ENCODE measurements around the gene KRTAP10-4. TPM values are rescaled to one million over a fixed set of nuclear protein-coding genes. Genes with fewer than 3 reads are reported as not detected.
"Not testable (repeated sequence)": the region's sequence is repeated elsewhere in the genome, so short reads cannot be mapped to it uniquely, and the experiment has no call there.

KRTAP10-4 gene
- total RNA-seq, 2 donors from 2014 or later, result not detected

DNA sequence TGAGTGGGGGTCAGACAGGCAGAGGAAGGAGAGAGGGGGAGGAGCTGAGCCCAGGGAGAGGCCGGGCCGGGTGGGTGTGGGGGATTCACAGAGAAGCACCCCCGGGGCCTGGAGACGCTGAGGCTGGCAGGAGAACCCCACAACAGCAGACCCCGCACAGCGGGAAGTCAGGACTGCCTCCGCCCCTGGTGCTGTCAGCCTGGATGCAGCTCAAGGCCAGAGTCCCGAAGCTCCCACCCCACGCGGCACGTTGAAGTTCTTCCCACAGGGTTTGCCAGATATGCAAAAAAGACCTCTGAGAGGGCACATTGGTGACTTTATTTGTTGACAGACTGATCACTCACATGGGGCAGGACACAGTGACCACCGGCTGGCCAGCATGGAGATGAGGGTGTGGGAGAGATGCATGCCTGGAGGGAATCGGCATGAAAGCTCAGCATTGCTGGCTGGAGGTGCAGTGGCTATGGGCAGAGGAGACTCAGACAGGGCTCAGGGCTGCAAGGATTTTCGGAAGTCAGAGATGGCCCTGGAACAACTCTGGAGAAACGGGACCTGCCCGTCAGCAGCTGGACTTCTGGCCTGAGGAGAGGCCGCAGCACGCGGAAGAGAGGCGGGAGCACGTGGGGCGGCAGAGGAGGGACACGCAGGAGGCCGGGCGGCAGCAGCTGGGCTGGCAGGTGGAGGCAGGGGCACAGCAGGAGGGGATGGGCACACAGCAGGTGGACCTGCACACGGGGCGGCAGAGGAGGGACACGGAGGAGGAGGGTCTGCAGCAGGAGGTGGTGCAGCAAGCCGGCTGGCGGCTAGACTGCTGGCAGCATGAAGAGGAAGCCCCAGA lies 15.8 kb upstream of the KRTAP10-4 start:
- ATAC-seq (no peak), DNase-seq (ENCODE audit: low spot score) (no peak)
- H3K36me3 Mint-ChIP-seq, result peaks cover 12% of the 10 kb centered on the region
- peak overlapping the region in 1 of 2 donors; percentile 28 for H3K27ac Mint-ChIP-seq
- peaks cover 4% of the 10 kb centered on the region for H3K9me3 Mint-ChIP-seq
- H3K27me3 Mint-ChIP-seq, result peaks cover 10 to 17% of the 10 kb centered on the region in 2 donors
- H3K4me1 Mint-ChIP-seq (ENCODE audit: low read depth in 2 of 2), result no peaks in the 10 kb centered on the region
- no peak overlapping the region for H3K4me3 Mint-ChIP-seq

DNA sequence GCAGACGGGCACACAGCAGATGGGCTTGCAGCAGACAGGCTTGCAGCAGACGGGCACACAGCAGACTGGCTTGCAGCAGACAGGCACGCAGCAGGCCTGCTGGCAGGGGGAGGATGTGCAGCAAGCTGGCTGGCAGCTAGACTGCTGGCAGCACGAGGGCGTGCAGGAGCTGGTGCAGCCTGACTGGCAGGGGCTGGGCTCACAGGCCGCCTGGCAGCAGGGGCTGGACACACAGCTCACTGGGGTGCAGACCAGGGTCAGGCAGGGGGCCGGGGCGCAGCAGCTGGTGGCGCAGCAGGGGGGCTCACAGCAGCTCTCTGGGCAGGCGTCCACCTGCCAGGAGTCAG lies 15.2 kb upstream of the KRTAP10-4 start:
- H3K4me1 Mint-ChIP-seq (ENCODE audit: low read depth in 2 of 2); DNase-seq (ENCODE audit: low spot score); H3K9me3 Mint-ChIP-seq; ATAC-seq; H3K27ac Mint-ChIP-seq; H3K4me3 Mint-ChIP-seq: not testable (repeated sequence)
- Mint-ChIP-seq H3K27me3 (peaks cover 10 to 17% of the 10 kb centered on the region in 2 donors), H3K36me3 (peaks cover 12% of the 10 kb centered on the region)

DNA sequence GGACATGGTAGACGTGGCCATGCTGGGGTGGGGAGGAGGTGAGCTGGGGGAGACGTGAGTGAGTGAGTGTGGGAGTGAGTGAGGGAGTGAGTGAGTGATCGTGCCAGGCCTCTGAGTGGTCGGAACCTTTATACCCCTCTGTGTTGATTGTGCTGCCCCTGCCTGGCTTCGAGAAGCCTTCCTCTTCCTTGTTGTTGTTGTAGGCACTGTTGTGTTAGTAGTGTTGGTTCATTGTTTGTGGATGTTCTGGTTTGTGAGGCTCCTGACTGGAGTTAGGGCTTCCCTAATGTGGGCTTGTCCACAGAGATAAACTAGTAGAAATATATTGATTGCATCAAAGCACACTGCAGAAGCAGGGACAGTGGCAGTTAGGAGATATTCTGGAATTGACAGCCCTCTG lies 14.8 kb upstream of the KRTAP10-4 start, which contains the start of gene KRTAP10-3:
Gene KRTAP10-3 (minus strand): TSS at position 101 of the 400 bp plus-strand sequence. CDS start 80 bp downstream, at position 21.
- no peak for ATAC-seq
- Mint-ChIP-seq H3K9me3 (peaks cover 4% of the 10 kb centered on the region), H3K4me1 (ENCODE audit: low read depth in 2 of 2) (no peaks in the 10 kb centered on the region), H3K36me3 (peaks cover 12% of the 10 kb centered on the region), H3K27ac (peak within 1 kb of the TSS in 1 of 2 donors; percentile 28), H3K27me3 (peaks cover 10 to 17% of the 10 kb centered on the region in 2 donors), H3K4me3 (no peak within 1 kb of the TSS)
- no peak for DNase-seq (ENCODE audit: low spot score)

- Mint-ChIP-seq H3K27me3 (peaks cover under 1 to 10% of the 10 kb centered on the region in 2 donors), H3K4me3 (no peak overlapping the region), H3K36me3 (peaks cover 12% of the 10 kb centered on the region), H3K9me3 (peaks cover 4% of the 10 kb centered on the region), H3K27ac (peak overlapping the region; percentile 61 to 65), H3K4me1 (ENCODE audit: low read depth in 2 of 2) (peaks cover 7 to 14% of the 10 kb centered on the region in 2 donors)
- ATAC-seq, result no peak
- no peak for DNase-seq (ENCODE audit: low spot score)
Observed at GRCh38 chr21:44564099-44564498, 9.4 kb upstream of the KRTAP10-4 start.

- Mint-ChIP-seq H3K4me3 (peak overlapping the region; percentile 64), H3K4me1 (ENCODE audit: low read depth in 2 of 2) (peaks cover 7 to 14% of the 10 kb centered on the region in 2 donors), H3K27me3 (peaks cover 0 to 10% of the 10 kb centered on the region in 2 donors), H3K27ac (peak overlapping the region; percentile 61 to 65), H3K9me3 (peaks cover 4% of the 10 kb centered on the region), H3K36me3 (peaks cover 12% of the 10 kb centered on the region)
- no peak for ATAC-seq
- DNase-seq (ENCODE audit: low spot score), result no peak
Observed at GRCh38 chr21:44564886-44565598, 8.5 kb upstream of the KRTAP10-4 start.

- ATAC-seq (no peak), DNase-seq (ENCODE audit: low spot score) (no peak)
- H3K27me3 Mint-ChIP-seq, result peaks cover 2 to 8% of the 10 kb centered on the region in 2 donors
- H3K9me3 Mint-ChIP-seq, result no peaks in the 10 kb centered on the region
- H3K36me3 Mint-ChIP-seq, result peaks cover 6% of the 10 kb centered on the region
- H3K27ac Mint-ChIP-seq, result no peak overlapping the region
- peaks cover 7 to 14% of the 10 kb centered on the region in 2 donors for H3K4me1 Mint-ChIP-seq (ENCODE audit: low read depth in 2 of 2)
- no peak overlapping the region for H3K4me3 Mint-ChIP-seq
Observed at GRCh38 chr21:44566403-44566802, 7.1 kb upstream of the KRTAP10-4 start.

GRCh38 chr21:44567481-44568171 lies 5.9 kb upstream of the KRTAP10-4 start:
- Mint-ChIP-seq H3K27me3 (peaks cover 11 to 15% of the 10 kb centered on the region in 2 donors), H3K4me1 (ENCODE audit: low read depth in 2 of 2) (peaks cover 7 to 14% of the 10 kb centered on the region in 2 donors), H3K4me3 (no peak overlapping the region), H3K36me3 (peaks cover under 1% of the 10 kb centered on the region), H3K9me3 (no peaks in the 10 kb centered on the region), H3K27ac (no peak overlapping the region)
- ATAC-seq (no peak), DNase-seq (ENCODE audit: low spot score) (no peak)

DNA sequence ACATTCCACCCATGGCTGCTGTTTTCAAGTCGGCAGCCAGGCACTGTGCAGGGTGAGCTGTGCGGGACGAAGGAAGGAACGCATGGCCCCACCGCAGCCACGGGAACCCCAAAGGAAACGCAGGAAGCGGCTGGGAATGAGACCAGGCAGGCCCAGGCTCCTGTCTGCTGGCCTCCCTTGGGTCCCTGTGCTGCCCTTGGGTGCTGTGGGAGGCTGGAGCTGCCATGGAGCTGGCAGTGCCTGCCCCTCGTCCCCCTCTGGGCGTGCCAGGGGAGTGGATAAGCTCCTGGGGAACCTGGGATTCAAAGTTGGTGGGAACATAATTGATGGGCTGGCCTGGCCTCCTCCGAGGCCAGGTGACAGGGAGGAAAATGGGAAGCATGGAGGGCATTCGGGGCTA lies 5.3 kb upstream of the KRTAP10-4 start:
- H3K36me3 Mint-ChIP-seq, result no peaks in the 10 kb centered on the region
- H3K27me3 Mint-ChIP-seq, result peaks cover 17 to 18% of the 10 kb centered on the region in 2 donors
- DNase-seq (ENCODE audit: low spot score) (no peak), ATAC-seq (peak in 1 of 2 donors; percentile 18)
- no peak overlapping the region for H3K27ac Mint-ChIP-seq
- H3K9me3 Mint-ChIP-seq, result no peaks in the 10 kb centered on the region
- H3K4me1 Mint-ChIP-seq (ENCODE audit: low read depth in 2 of 2), result peaks cover 7 to 14% of the 10 kb centered on the region in 2 donors
- H3K4me3 Mint-ChIP-seq, result no peak overlapping the region

DNA sequence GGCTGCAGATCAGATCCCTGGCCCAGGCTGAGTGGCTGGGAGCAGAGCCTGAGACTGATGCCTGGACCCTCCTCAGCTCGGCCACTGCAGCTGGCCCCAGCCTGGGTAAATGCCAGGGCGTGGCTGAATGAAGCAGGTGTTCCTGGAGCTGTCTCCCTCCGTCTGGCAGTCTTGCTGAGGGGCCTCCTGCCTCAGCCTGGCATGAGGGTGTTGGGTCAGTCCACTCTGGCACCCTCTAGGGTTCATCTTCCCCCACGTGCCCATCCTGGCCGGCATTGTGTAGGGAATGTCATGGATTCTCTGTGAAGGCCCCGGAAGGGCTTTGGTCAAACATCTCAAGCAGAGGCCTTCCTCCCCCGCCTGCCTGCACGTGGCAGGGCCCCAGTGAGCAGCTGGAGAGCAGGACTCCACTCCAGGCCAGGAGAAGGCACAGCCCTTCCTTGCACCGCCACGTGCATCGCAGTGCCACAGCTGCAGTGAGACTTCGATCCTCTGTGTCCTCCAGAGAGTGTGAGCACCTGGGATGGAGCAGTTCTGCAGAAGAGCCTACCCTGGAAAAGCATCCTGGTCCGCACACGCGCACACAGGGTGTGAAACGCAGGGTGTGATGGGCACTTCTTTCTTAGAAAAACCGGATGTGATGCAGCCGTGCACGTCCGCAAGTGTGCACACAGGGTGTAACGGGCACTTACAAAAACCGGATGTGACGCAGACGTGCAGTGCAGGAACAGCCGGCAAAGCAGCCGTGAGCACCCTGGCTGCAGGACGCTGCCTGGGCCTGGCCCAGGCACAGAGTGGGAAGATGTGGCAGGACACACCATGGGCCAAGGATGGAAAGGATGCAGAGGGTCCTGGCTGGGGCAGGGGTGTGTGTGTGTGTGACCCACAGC lies 4.6 kb upstream of the KRTAP10-4 start:
- peak; percentile 24 to 43 for ATAC-seq
- H3K4me1 Mint-ChIP-seq (ENCODE audit: low read depth in 2 of 2), result peaks cover 7 to 14% of the 10 kb centered on the region in 2 donors
- no peaks in the 10 kb centered on the region for H3K36me3 Mint-ChIP-seq
- H3K9me3 Mint-ChIP-seq, result no peaks in the 10 kb centered on the region
- H3K4me3 Mint-ChIP-seq, result no peak overlapping the region
- no peak for DNase-seq (ENCODE audit: low spot score)
- no peak overlapping the region for H3K27ac Mint-ChIP-seq
- H3K27me3 Mint-ChIP-seq, result peaks cover 18 to 19% of the 10 kb centered on the region in 2 donors

GRCh38 chr21:44569861-44570517 lies 3.5 kb upstream of the KRTAP10-4 start:
- no peaks in the 10 kb centered on the region for H3K36me3 Mint-ChIP-seq
- H3K4me3 Mint-ChIP-seq, result no peak overlapping the region
- peak overlapping the region in 1 of 2 donors; percentile 11 for H3K27ac Mint-ChIP-seq
- H3K9me3 Mint-ChIP-seq, result no peaks in the 10 kb centered on the region
- peaks cover 21 to 23% of the 10 kb centered on the region in 2 donors for H3K27me3 Mint-ChIP-seq
- ATAC-seq (no peak), DNase-seq (ENCODE audit: low spot score) (no peak)
- H3K4me1 Mint-ChIP-seq (ENCODE audit: low read depth in 2 of 2), result peaks cover 6% of the 10 kb centered on the region in 2 donors

GRCh38 chr21:44571296-44571695 lies 2.2 kb upstream of the KRTAP10-4 start:
- Mint-ChIP-seq H3K27ac (no peak overlapping the region), H3K36me3 (no peaks in the 10 kb centered on the region), H3K4me3 (no peak overlapping the region), H3K9me3 (no peaks in the 10 kb centered on the region), H3K27me3 (peaks cover 24 to 32% of the 10 kb centered on the region in 2 donors), H3K4me1 (ENCODE audit: low read depth in 2 of 2) (peaks cover 0 to 2% of the 10 kb centered on the region in 2 donors)
- DNase-seq (ENCODE audit: low spot score) (no peak), ATAC-seq (no peak)

All from natural killer cell treated with Interleukin-12 subunit alpha and Interleukin-12 subunit beta and Interleukin-15 and Interleukin-18, amount 100 ng/mL, for 72 hours (primary cell).